ENCODE data around the gene EML5.

DNA sequence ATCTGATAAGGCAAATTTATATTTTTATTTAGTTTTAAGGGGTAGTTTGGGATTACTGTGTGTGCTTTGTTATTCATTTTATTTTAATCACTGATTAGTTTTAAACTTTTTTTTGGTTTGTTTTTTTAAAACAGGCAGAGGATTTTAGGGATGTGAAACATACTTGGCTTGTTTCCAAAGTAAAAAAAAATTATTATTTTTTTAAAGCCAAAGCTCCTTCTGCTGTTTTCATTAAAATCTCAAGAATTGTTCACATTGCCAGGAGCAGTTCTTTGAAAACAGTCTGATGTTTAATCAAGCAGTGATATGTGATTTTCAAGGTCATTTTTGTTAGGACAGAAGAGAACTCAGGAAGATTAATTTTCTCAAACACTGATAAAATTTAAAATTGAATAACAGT, 42.9 kb upstream of the EML5 start:
- TF ChIP-seq, protein P1, sequence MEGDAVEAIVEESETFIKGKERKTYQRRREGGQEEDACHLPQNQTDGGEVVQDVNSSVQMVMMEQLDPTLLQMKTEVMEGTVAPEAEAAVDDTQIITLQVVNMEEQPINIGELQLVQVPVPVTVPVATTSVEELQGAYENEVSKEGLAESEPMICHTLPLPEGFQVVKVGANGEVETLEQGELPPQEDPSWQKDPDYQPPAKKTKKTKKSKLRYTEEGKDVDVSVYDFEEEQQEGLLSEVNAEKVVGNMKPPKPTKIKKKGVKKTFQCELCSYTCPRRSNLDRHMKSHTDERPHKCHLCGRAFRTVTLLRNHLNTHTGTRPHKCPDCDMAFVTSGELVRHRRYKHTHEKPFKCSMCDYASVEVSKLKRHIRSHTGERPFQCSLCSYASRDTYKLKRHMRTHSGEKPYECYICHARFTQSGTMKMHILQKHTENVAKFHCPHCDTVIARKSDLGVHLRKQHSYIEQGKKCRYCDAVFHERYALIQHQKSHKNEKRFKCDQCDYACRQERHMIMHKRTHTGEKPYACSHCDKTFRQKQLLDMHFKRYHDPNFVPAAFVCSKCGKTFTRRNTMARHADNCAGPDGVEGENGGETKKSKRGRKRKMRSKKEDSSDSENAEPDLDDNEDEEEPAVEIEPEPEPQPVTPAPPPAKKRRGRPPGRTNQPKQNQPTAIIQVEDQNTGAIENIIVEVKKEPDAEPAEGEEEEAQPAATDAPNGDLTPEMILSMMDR (IDR thresholded peaks at IDR 0.05) = no peak
- TF ChIP-seq FOXK1 (CRISPR knock-in tag; IDR thresholded peaks at IDR 0.05) = no peak
- TF ChIP-seq RELA (CRISPR knock-in tag; IDR thresholded peaks at IDR 0.05; ENCODE audit: borderline replicate concordance) = no peak
- TF ChIP-seq TEAD4 (CRISPR knock-in tag; IDR thresholded peaks at IDR 0.05) = no peak
- TF ChIP-seq ETV6 (CRISPR knock-in tag; IDR thresholded peaks at IDR 0.05) = no peak
- no peak for TF ChIP-seq ZBTB43 (CRISPR knock-in tag; IDR thresholded peaks at IDR 0.05)
- TF ChIP-seq MYBL2 (CRISPR knock-in tag; IDR thresholded peaks at IDR 0.05) = no peak
- no peak for TF ChIP-seq MAX (CRISPR knock-in tag; IDR thresholded peaks at IDR 0.05)
- TF ChIP-seq, protein P2, sequence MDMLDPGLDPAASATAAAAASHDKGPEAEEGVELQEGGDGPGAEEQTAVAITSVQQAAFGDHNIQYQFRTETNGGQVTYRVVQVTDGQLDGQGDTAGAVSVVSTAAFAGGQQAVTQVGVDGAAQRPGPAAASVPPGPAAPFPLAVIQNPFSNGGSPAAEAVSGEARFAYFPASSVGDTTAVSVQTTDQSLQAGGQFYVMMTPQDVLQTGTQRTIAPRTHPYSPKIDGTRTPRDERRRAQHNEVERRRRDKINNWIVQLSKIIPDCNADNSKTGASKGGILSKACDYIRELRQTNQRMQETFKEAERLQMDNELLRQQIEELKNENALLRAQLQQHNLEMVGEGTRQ (CRISPR knock-in tag; IDR thresholded peaks at IDR 0.05) = no peak
- no peak for TF ChIP-seq FOXJ3 (CRISPR knock-in tag; IDR thresholded peaks at IDR 0.05; ENCODE audit: borderline replicate concordance)
- no peak for TF ChIP-seq JUN (CRISPR knock-in tag; IDR thresholded peaks at IDR 0.05)
- no peak for TF ChIP-seq ATF2 (CRISPR knock-in tag; IDR thresholded peaks at IDR 0.05; ENCODE audit: borderline replicate concordance, low read depth)
- no peak for TF ChIP-seq PRDM15 (CRISPR knock-in tag; IDR thresholded peaks at IDR 0.05)
